Astrocyte of the cerebellum (primary cell): ENCODE data around the gene KRTAP13-4.

ENCODE experiments used
- DNase-seq: peaks from one replicate; pipeline ENCODE4 v3.0.0-alpha.2; 2011; ENCODE audit warnings: low read depth
- H3K4me3 ChIP-seq: 2 replicates; pipeline ENCODE4 v1.5.1; 2011; ENCODE audit warnings: mild to moderate bottlenecking, low read depth, low read length, moderate library complexity
- CTCF ChIP-seq: IDR thresholded peaks from 2 replicates; pipeline ENCODE4 v1.5.1; 2012; ENCODE audit warnings: low read length, low read depth, moderate library complexity, mild to moderate bottlenecking; ENCODE audit errors: missing control alignments
- in situ Hi-C: cut with HindIII; loops from 2 replicates; pipeline ENCODE4 v1.10.0; 2017; ENCODE audit warnings: low sequenced_read_pairs

KRTAP13-4 gene

GRCh38 chr21:30425826-30426225, 4.2 kb upstream of the KRTAP13-4 start, which contains the start of gene KRTAP13-3:
Gene KRTAP13-3, minus strand, starts transcription at chr21:30425926. Its CDS starts 14 bp downstream, at chr21:30425912.
- no peak for TF ChIP-seq CTCF
- H3K4me3 ChIP-seq = no peak within 1 kb of the TSS
- in situ Hi-C loops = no loop called here
- DNase-seq = no peak

- DNase-seq = no peak
- H3K4me3 ChIP-seq = no peak overlapping the region
- no peak for TF ChIP-seq CTCF
- in situ Hi-C loops = no loop called here
Observed at GRCh38 chr21:30426731-30427130, 3.3 kb upstream of the KRTAP13-4 start.

GRCh38 chr21:30434033-30434631, 4.1 kb downstream of the KRTAP13-4 start:
- DNase-seq = peak; percentile 4
- in situ Hi-C loops = no loop called here

GRCh38 chr21:30437010-30437565, 7.1 kb downstream of the KRTAP13-4 start:
- no peak for DNase-seq
- no peak for TF ChIP-seq CTCF
- in situ Hi-C loops = no loop called here
- H3K4me3 ChIP-seq = no peak overlapping the region

More at GRCh38 chr21:30434033-30434631, 4.1 kb downstream of the KRTAP13-4 start:
- TF ChIP-seq CTCF = peak; percentile 80
- no peak overlapping the region for H3K4me3 ChIP-seq

GRCh38 chr21:30439975-30440374, 10.0 kb downstream of the KRTAP13-4 start, which contains the start of gene KRTAP15-1:
Gene KRTAP15-1, plus strand, starts transcription at chr21:30440275. Its CDS starts 53 bp downstream, at chr21:30440328.
- no peak for TF ChIP-seq CTCF
- no peak within 1 kb of the TSS for H3K4me3 ChIP-seq
- in situ Hi-C loops = no loop called here
- DNase-seq = no peak

GRCh38 chr21:30443226-30443625, 13.2 kb downstream of the KRTAP13-4 start:
- DNase-seq = no peak
- no peak for TF ChIP-seq CTCF
- in situ Hi-C loops = no loop called here

More at GRCh38 chr21:30443226-30443625, 13.2 kb downstream of the KRTAP13-4 start:
- H3K4me3 ChIP-seq = no peak overlapping the region
